HepG2 (cell line): ENCODE measurements around the gene OR6S1. TPM values are rescaled to one million over a fixed set of nuclear protein-coding genes. Genes with fewer than 3 reads are reported as not detected.
A peak's percentile ranks its signal among the peaks of the same experiment; 100 is the strongest.

Source experiments
- FOSL1 ChIP-seq: sonication (generic); formaldehyde crosslinking; IDR thresholded peaks from 2 replicates; pipeline ENCODE4 v1.9.0; 2021; ENCODE audit warnings: missing genetic modification reagents, borderline replicate concordance
- HNRNPK ChIP-seq: fragments of 200-400 bp; formaldehyde crosslinking; IDR thresholded peaks from 2 replicates; pipeline ENCODE4 v1.6.1; 2018; ENCODE audit warnings: low read length, low read depth, moderate library complexity, mild to moderate bottlenecking; ENCODE audit not compliant: poor library complexity, severe bottlenecking
- HOXD1 ChIP-seq: sonication (generic); formaldehyde crosslinking; IDR thresholded peaks from 2 replicates; pipeline ENCODE4 v1.5.0; 2020; ENCODE audit warnings: missing genetic modification reagents
- KDM1A ChIP-seq: IDR thresholded peaks from 2 replicates; pipeline ENCODE4 v1.6.1; 2016; ENCODE audit warnings: missing compliant biosample characterization
- MXI1 ChIP-seq: IDR thresholded peaks from 3 replicates; pipeline ENCODE4 v1.6.1; 2012; ENCODE audit warnings: low read depth, low read length, inconsistent platforms, borderline replicate concordance
- PRDM4 ChIP-seq: sonication (generic); formaldehyde crosslinking; IDR thresholded peaks from 2 replicates; pipeline ENCODE4 v1.9.0; 2021; ENCODE audit warnings: missing genetic modification reagents, borderline replicate concordance
- RBM22 ChIP-seq: fragments of 200-400 bp; formaldehyde crosslinking; optimal IDR thresholded peaks from 2 replicates; pipeline ENCODE3; 2017; ENCODE audit warnings: mild to moderate bottlenecking, low read length, moderate library complexity
- SSRP1 ChIP-seq: IDR thresholded peaks from 2 replicates; pipeline ENCODE4 v1.6.1; 2016; ENCODE audit warnings: control low read depth
- TRIM22 ChIP-seq: fragments of 450-650 bp; IDR thresholded peaks from 2 replicates; pipeline ENCODE4 v1.6.1; 2017
- ZBTB21 ChIP-seq: sonication (generic); formaldehyde crosslinking; IDR thresholded peaks from 2 replicates; pipeline ENCODE4 v1.4.0; 2020; ENCODE audit warnings: missing genetic modification reagents
- ZNF282 ChIP-seq: fragments of 450-650 bp; IDR thresholded peaks from 2 replicates; pipeline ENCODE4 v1.6.1; 2018; ENCODE audit not compliant: partially characterized antibody
- ZNF318 ChIP-seq: sonication (generic); formaldehyde crosslinking; IDR thresholded peaks from 2 replicates; pipeline ENCODE4 v1.4.0; 2020; ENCODE audit warnings: mild to moderate bottlenecking, missing genetic modification reagents
- ZNF747 ChIP-seq: sonication (generic); formaldehyde crosslinking; IDR thresholded peaks from 2 replicates; pipeline ENCODE4 v1.8.1; 2023; ENCODE audit warnings: missing genetic modification reagents, mild to moderate bottlenecking, borderline replicate concordance
- ZNF770 ChIP-seq: sonication (generic); formaldehyde crosslinking; IDR thresholded peaks from 2 replicates; pipeline ENCODE4 v1.5.0; 2020; ENCODE audit warnings: mild to moderate bottlenecking, missing genetic modification reagents
- ZNF792 ChIP-seq: IDR thresholded peaks from 2 replicates; pipeline ENCODE4 v1.6.1; 2016
- polyA plus RNA-seq, 8 experiments: library from polyadenylated mRNA; depleted of rRNA in 3 of 8; stranded (reverse) in 7 of 8; unstranded in 1 of 8; fragments of >200 nt; fragmentation: Illumina TruSeq in 4 of 8; extraction: Trizol in 4 of 8; gene quantifications; 2 replicates each; pipeline versions ENCODE4 v1.2.1 to v1.2.3, GENCODE V29; 2011 to 2016; ENCODE audit warnings: low read depth in 4 of 8, missing spikeins in 1 of 8, mixed read lengths in 1 of 8; ENCODE audit not compliant: insufficient read depth in 1 of 8
- total RNA-seq, 5 experiments: library from RNA; depleted of rRNA; stranded (reverse); fragments of >200 nt; fragmentation: Illumina TruSeq; extraction: Trizol; gene quantifications; 2 replicates each; pipeline ENCODE4 v1.2.3, GENCODE V29; 2016; ENCODE audit warnings: low read depth in 1 of 5

OR6S1 gene
- total and polyA plus RNA-seq, 2 of the 13 experiments (the other 11 are each of a cell fraction or from before 2014, with no cell fraction given) = 0.09 TPM; not detected in 1

GRCh38 chr14:20683125-20683890 lies 41.8 kb upstream of the OR6S1 start (continued):
- TF ChIP-seq ZNF318 (CRISPR knock-in tag) = no peak
- no peak for TF ChIP-seq FOSL1 (CRISPR knock-in tag)
- TF ChIP-seq RBM22 = peak; percentile 98
- TF ChIP-seq SSRP1 = peak; percentile 100
- no peak for TF ChIP-seq PRDM4 (CRISPR knock-in tag)
- peak; percentile 14; the same call in 1 of the 2 replicates for TF ChIP-seq HOXD1
- TF ChIP-seq MXI1 = no peak
- TF ChIP-seq HNRNPK = no peak
- TF ChIP-seq ZNF747 (CRISPR knock-in tag) = no peak; the same call in 1 of the 2 replicates
- TF ChIP-seq ZNF770 (CRISPR knock-in tag) = no peak; the same call in 1 of the 2 replicates
- TF ChIP-seq ZNF792 = peak; percentile 85
- no peak for TF ChIP-seq TRIM22
- no peak for TF ChIP-seq KDM1A (CRISPR knock-in tag)
- peak; percentile 32; the same call in 1 of the 2 replicates for TF ChIP-seq ZBTB21 (CRISPR knock-in tag)
- no peak for TF ChIP-seq ZNF282
